ENCODE measurements around the gene MCRIP1.

DNA sequence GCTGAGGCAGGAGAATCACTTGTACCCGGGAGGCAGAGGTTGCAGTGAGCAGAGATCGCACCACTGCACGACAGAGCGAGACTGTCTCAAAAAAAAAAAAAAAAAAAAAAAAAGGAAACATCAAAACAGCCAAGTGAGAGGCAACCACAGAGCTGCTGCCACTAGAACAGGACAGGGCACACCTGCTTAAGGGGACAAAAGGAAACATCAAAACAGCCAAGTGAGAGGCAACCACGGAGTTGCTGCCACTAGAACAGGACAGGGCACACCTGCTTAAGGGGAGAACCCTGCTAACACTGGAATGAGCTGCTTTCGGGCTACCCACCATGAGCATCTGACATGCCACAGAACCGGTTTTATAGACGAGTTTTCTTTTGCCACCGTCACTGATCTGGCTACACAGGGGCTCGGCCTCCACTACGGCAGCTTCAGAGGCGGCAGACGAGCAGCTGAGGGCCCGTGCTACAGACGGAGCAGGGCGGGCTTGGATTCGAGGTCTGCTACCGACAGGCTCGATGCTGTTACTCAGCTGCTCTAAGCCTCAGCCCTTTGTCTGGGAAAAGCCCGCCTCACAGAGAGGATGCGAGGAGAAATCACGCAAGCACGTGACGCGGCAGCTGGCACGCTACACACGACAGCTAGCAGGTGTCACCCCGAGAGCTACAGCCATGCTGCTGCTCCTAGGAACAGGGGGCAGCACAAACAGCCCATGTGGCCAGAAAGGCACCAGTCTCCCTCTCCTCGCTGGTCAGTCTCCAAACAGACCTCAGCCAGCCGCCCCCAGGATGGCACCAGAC lies 25.3 kb upstream of the MCRIP1 start:
- TF ChIP-seq, protein P1, sequence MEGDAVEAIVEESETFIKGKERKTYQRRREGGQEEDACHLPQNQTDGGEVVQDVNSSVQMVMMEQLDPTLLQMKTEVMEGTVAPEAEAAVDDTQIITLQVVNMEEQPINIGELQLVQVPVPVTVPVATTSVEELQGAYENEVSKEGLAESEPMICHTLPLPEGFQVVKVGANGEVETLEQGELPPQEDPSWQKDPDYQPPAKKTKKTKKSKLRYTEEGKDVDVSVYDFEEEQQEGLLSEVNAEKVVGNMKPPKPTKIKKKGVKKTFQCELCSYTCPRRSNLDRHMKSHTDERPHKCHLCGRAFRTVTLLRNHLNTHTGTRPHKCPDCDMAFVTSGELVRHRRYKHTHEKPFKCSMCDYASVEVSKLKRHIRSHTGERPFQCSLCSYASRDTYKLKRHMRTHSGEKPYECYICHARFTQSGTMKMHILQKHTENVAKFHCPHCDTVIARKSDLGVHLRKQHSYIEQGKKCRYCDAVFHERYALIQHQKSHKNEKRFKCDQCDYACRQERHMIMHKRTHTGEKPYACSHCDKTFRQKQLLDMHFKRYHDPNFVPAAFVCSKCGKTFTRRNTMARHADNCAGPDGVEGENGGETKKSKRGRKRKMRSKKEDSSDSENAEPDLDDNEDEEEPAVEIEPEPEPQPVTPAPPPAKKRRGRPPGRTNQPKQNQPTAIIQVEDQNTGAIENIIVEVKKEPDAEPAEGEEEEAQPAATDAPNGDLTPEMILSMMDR (IDR thresholded peaks at IDR 0.05) = no peak
- no peak for TF ChIP-seq POLR2AphosphoS5 (IDR thresholded peaks at IDR 0.05; ENCODE audit: insufficient read depth in 1 of 2, low read depth in 1 of 2)

All from vagina (tissue), 2 donors.